Cardiac fibroblast (primary cell): ENCODE results near the gene NOC4L.

Experiments
- DNase-seq, 2 donors: peaks; one replicate each; pipeline versions ENCODE4 v3.0.0 to v3.0.0-alpha.2; 2010; ENCODE audit warnings: low read depth in 2 of 2
- H3K4me3 ChIP-seq, 2 donors: replicated peaks in 1 of 2; 1 replicate in 1 of 2; 2 replicates in 1 of 2; pipeline ENCODE4 v1.5.1; 2011; ENCODE audit warnings: low read depth in 2 of 2, low read length in 2 of 2, mild to moderate bottlenecking in 2 of 2, moderate library complexity in 1 of 2
- TF ChIP-seq, protein P1 (sequence below): IDR thresholded peaks from one replicate; pipeline ENCODE4 v1.5.1; 2011; ENCODE audit warnings: low read depth, mild to moderate bottlenecking, low read length, inconsistent platforms

NOC4L gene

DNA sequence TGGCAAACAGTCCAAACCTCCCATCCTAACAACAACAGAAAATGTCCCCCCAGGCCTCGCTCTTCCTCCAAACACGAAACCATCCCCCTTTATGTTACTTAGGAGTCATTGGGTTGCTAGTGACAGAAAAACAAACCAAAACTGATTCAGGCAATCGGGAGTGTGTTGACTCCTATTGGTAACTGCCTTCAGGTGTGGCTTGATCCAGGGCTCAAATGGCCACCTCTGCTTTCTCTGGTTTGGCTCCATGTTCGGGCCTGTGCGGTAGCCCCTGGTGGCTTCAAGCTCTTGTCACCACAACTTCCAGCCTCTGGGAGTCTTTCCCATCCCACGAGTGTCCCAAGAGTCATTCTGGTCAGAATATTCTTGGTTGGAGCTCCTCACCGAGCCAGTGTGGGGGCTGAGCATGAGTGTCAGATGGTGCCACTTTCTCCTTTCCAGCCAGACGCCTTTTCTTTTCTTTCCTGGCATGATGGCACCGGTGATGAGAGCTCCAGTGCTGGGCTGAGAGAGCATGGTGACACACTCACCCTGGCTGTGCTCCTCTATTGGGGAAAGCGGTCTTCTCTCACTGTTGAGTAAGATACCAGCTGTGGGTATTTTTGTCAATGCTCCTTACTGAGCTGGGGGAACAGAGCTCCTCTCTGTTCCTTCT is 38.6 kb downstream of the NOC4L start:
- no peak for DNase-seq
- TF ChIP-seq, protein P1, sequence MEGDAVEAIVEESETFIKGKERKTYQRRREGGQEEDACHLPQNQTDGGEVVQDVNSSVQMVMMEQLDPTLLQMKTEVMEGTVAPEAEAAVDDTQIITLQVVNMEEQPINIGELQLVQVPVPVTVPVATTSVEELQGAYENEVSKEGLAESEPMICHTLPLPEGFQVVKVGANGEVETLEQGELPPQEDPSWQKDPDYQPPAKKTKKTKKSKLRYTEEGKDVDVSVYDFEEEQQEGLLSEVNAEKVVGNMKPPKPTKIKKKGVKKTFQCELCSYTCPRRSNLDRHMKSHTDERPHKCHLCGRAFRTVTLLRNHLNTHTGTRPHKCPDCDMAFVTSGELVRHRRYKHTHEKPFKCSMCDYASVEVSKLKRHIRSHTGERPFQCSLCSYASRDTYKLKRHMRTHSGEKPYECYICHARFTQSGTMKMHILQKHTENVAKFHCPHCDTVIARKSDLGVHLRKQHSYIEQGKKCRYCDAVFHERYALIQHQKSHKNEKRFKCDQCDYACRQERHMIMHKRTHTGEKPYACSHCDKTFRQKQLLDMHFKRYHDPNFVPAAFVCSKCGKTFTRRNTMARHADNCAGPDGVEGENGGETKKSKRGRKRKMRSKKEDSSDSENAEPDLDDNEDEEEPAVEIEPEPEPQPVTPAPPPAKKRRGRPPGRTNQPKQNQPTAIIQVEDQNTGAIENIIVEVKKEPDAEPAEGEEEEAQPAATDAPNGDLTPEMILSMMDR: no peak
- H3K4me3 ChIP-seq: no peak overlapping the region

DNA sequence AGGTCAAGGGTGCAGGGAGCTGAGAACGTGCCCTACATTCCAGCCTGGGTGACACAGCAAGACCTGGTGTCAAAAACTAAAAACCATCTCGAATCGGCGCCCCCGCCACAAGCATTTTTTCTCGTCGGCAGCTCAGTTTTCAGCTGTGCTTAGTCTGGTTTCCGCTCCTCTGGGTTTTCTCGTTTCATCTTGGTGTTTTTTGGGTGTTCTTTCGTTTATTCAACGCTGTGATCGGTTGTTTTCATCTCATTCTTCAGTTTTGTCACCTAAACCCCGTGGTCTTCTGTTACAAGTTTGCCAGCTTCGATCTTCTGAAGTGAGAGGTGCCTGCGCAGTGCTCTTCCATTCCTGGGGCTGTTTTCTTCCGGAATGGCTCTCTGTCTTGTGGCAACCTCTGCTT is 41.4 kb downstream of the NOC4L start:
- TF ChIP-seq, protein P1: no peak
- H3K4me3 ChIP-seq: no peak overlapping the region
- DNase-seq: no peak

DNA sequence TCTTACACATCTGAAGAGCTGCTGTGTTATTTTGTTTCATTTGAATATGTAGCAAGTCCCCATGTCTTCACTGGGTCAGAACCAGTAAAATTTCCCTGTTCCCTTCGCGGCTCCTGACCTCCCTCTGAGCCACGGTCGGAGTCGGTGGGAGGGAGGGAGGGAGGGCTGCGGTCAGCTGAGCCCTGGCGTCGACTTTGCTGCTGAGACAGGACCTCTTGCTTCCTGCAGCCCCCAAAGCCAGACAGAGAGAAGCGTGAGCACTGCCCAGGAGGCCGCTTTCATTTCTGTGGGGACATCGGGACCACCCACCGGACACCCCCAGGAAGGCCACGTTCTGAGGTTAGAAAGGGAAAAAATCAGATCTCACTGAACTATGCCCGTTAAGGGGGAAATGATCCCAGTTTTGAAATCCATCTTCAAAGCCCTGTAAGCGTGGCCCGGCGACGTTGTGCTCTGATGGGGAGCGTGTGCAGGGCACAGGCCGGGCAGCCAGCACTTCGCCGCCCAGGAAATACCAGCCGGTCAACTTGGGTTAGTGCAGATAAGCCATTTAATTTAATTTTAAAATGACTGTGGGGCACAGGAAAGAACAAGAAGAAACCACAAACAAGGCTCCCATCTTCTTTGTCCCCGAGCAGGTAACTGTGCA is 42.1 kb downstream of the NOC4L start:
- DNase-seq: no peak
- TF ChIP-seq, protein P1: no peak
- no peak overlapping the region for H3K4me3 ChIP-seq

DNA sequence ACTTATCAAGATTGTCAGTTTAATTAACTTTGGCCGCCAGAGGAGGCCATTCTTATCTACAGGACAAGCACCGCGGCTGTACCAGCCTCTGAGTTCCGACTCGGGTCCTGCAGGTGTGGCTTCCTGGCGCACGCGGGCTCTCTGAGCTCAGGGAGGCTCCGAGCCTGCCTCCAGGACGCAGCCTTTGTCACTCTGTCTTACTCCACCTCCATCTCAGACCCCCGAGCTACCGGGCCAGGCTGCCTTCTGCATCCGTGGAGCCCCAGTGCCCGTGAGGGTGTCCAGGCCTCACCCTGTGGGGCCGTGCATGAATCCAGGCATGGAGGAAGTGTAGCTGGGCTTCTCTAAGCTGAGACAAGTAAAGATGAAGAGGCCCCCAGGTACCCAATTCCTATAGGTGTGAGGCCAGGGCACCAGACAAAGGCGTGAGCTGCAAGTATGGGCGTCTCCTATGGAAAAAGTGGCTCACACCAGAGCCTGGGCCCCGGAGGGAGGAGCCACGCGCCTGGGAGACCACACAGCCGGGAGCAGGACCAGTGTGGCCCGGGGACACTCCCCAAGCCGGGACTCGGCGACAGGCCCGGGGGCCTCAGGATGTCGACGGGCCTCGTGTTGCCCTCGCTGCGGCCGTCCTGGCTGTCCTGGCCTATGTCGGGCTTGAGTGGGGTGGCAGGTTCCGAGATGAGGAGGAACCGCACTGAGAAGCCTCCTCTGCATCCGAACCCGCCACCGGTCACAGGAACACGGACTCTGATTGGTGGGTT is 42.8 kb downstream of the NOC4L start:
- TF ChIP-seq, protein P1: no peak
- DNase-seq: no peak
- H3K4me3 ChIP-seq: no peak overlapping the region

DNA sequence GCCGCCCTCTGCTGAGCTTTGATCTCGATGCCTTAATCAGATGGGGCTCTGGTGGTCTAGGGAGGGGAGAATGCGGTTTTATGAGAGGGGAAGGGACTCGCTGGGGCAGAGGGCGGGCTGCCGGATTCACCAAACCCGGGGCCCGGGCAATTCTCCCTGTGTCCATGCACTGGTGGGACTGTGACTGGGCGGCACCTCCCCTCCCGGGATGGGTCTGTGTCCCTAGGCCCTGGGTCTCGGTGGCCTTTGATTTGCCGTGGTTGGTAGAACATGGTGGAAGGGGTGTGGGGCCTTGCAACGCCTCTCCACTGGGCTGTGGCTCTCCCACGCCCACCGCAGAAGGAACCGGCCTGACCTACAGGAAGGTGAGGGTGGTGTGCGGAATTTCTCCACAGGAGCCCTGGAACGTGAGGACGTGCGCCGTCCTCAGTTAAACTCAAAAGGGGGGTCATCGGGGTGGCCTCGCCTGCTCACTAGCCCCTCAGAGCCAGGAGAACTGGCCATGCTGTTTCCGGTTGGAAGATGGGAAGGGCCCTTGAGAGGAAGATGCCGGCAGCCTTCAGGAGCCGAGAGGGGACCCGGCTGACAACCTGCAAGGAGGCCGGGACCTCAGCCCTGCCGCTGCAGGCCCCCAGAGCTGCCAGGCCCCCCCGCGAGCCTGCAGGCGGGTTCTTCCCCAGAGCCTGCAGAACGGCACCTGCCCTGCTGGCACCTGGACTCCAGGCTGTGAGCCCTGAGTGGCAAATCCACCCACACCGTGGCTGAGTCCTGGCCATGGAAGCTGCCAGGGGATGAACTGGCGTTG is 43.6 kb downstream of the NOC4L start:
- no peak overlapping the region for H3K4me3 ChIP-seq
- TF ChIP-seq, protein P1: no peak
- DNase-seq: no peak

DNA sequence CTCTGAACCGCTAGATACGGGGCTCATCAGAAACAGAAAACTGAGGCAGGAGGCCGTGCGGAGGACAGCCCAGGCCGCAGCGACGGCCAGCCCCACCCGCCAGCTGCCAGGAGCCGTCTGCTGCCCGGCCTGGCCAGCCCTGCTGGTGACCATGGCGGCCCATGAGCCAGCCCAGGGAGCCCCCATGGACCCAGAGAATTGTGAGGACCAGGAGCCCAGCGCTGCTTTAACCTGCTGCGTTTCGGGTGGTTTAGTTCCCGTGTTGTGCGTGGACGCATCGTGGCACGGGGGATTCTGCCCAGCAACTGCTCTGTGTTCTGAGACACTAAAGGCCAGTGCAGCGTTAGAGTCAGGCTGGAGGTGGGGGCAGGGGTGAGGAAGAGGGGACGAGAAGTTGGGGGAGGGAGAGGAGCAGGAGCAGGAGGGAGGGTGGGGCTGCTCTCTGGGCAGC is 44.2 kb downstream of the NOC4L start:
- no peak for DNase-seq
- H3K4me3 ChIP-seq: no peak overlapping the region
- TF ChIP-seq, protein P1: no peak
